Stomach (tissue), 4 donors: Measurements from ENCODE around the gene MYCBPAP.

Experiments
- CTCF ChIP-seq, 7 experiments: fragments of 450-650 bp in 4 of 7; fragments of 200-600 bp in 3 of 7; sonication (generic) in 3 of 7; IDR thresholded peaks; one replicate each; pipeline ENCODE4 v1.5.1; 2016 to 2019; ENCODE audit warnings: antibody characterized with exemption in 7 of 7, control low read depth in 2 of 7, mild to moderate bottlenecking in 1 of 7
- POLR2AphosphoS5 ChIP-seq, 3 donors: sonication (generic); formaldehyde crosslinking; IDR thresholded peaks; one replicate each; pipeline ENCODE4 v1.6.1; 2016; ENCODE audit warnings: antibody characterized with exemption in 3 of 3

DNA sequence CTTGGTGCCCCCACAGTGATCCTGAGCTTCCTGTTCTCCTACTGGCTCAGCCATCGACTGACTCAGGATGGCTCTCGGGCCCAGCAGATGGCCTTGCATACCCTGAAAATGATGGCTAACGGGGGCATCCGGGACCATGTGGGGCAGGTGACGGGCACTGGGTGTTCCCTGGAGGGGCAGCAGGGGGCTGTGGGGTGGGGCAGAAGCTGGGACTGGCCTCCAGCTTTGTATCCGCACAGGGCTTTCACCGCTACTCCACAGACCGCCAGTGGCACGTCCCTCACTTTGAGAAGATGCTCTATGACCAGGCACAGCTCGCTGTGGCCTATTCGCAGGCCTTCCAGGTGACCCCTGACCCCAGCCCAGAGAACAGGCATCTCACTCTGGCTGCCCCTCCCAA, 41.7 kb downstream of the MYCBPAP start:
- TF ChIP-seq POLR2AphosphoS5 (IDR thresholded peaks at IDR 0.05), result no peak
- TF ChIP-seq CTCF (IDR thresholded peaks at IDR 0.05), result no peak
